Esophagus (tissue), 2 donors: ENCODE measurements around the gene BLNK. TPM values are rescaled to one million over a fixed set of nuclear protein-coding genes. Genes with fewer than 3 reads are reported as not detected.
A peak's percentile ranks its signal among the peaks of the same experiment; 100 is the strongest.
"Not testable (repeated sequence)": the region's sequence is repeated elsewhere in the genome, so short reads cannot be mapped to it uniquely, and the experiment has no call there.

Source experiments
- H3K27ac ChIP-seq, 2 donors: one replicate each; pipeline ENCODE4 v1.5.1; 2013; ENCODE audit warnings: low read depth in 2 of 2, mild to moderate bottlenecking in 2 of 2, inconsistent platforms in 1 of 2, low read length in 1 of 2, moderate library complexity in 1 of 2
- H3K27me3 ChIP-seq, 2 donors: one replicate each; pipeline ENCODE4 v1.6.1; 2013; ENCODE audit warnings: low read length in 2 of 2, control low read depth in 1 of 2, mild to moderate bottlenecking in 1 of 2; ENCODE audit not compliant: insufficient read depth in 2 of 2, control insufficient read depth in 1 of 2
- H3K36me3 ChIP-seq, 2 donors: one replicate each; pipeline ENCODE4 v1.6.1; 2013; ENCODE audit warnings: low read length in 1 of 2; ENCODE audit not compliant: control insufficient read depth in 2 of 2, insufficient read depth in 2 of 2
- H3K4me1 ChIP-seq, 2 donors: one replicate each; pipeline ENCODE4 v1.6.1; 2013; ENCODE audit warnings: low read length in 1 of 2; ENCODE audit not compliant: control insufficient read depth in 2 of 2, insufficient read depth in 2 of 2
- H3K4me3 ChIP-seq, 2 donors: one replicate each; pipeline ENCODE4 v1.5.1; 2013; ENCODE audit warnings: low read length in 2 of 2, mild to moderate bottlenecking in 2 of 2, low read depth in 1 of 2, moderate library complexity in 1 of 2
- H3K9me3 ChIP-seq, 2 donors: one replicate each; pipeline ENCODE4 v1.6.1; 2013; ENCODE audit warnings: mild to moderate bottlenecking in 2 of 2, low read depth in 1 of 2, low read length in 1 of 2, moderate library complexity in 1 of 2; ENCODE audit not compliant: control insufficient read depth in 2 of 2, insufficient read depth in 1 of 2
- WGBS, 2 donors: extraction: QIAGEN DNeasy Blood & Tissue Kit; methylation state at CpG; one replicate each; pipeline ENCODE4 v1.1.7; 2013; 5-methylcytosine and 5-hydroxymethylcytosine counted together
- polyA plus RNA-seq, 2 donors: library from polyadenylated mRNA; stranded (reverse); fragments of 200-250 nt; gene quantifications; one replicate each; pipeline ENCODE4 v1.2.3, GENCODE V29; 2013
- donor health status: healthy with polysubstance abuse.
- donor health status: Bipolar disorder and iron deficiency.

BLNK gene
- polyA plus RNA-seq, result 10 to 100 TPM; 46.8 to 51.1 TPM

GRCh38 chr10:96271016-96271815 is at the start of gene BLNK:
Gene BLNK (minus strand): TSS chr10:96271569. CDS start chr10:96271398, 171 bp downstream.
- H3K27ac ChIP-seq, result peak within 1 kb of the TSS; percentile 94 to 96
- no peaks in the 10 kb centered on the region for H3K27me3 ChIP-seq
- H3K4me1 ChIP-seq, result peaks cover 0 to 15% of the 10 kb centered on the region in 2 donors
- H3K9me3 ChIP-seq, result no peaks in the 10 kb centered on the region
- peak within 1 kb of the TSS; percentile 56 to 63 for H3K4me3 ChIP-seq
- H3K36me3 ChIP-seq, result peaks cover 0 to 4% of the 10 kb centered on the region in 2 donors
- WGBS, 2 donors, result 14 to 22% methylated on average over 6 of the region's 6 CpGs

GRCh38 chr10:96319754-96320474 is 48.5 kb upstream of the BLNK start:
- H3K4me1 ChIP-seq, result no peaks in the 10 kb centered on the region
- H3K9me3 ChIP-seq, result no peaks in the 10 kb centered on the region
- H3K27ac ChIP-seq, result no peak overlapping the region
- H3K36me3 ChIP-seq, result no peaks in the 10 kb centered on the region
- 44 to 47% methylated on average over 3 of the region's 3 CpGs for WGBS, 2 donors
- H3K27me3 ChIP-seq, result no peaks in the 10 kb centered on the region
- H3K4me3 ChIP-seq, result no peak overlapping the region

DNA sequence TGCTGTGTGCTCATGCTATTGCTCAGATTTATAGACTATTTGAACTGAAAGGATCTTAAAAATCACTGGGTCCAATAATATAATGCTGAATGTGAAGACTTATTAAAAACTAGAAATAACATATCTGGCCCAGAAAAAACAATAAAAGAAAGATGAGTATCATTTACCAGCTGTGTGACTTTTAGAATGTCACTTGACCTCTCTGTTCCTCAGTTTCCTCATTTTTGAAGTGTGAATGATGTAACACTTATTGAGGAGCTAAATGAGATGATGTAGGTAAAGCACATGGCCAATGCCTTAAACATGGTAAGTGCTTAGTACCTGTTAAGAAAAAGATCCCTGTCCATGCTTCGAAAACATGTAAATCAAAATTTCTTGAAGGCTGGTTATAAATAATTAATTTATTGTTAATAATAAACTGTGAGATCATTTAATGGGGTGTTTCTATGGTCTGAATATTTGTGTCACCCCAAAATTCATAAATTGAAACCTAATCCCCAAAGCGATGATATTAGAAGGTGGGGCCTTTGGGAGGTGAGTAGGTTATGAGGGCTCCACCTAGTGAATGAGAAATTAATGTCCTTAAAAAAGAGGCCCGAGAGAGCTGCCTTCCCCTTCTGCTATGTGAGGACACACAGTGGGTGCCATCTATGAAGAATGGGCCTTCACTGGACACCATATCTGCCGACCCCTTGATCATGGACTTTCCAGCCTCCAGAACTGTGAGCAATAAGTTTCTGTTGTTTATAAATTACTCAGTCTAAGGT is 45.9 kb upstream of the BLNK start:
- WGBS, 2 donors, result 78 to 79% methylated on average over 4 of the region's 4 CpGs
- Histone ChIP-seq H3K9me3 (no peaks in the 10 kb centered on the region), H3K4me3 (no peak overlapping the region), H3K27me3 (no peaks in the 10 kb centered on the region), H3K36me3 (no peaks in the 10 kb centered on the region), H3K27ac (no peak overlapping the region), H3K4me1 (no peaks in the 10 kb centered on the region)

DNA sequence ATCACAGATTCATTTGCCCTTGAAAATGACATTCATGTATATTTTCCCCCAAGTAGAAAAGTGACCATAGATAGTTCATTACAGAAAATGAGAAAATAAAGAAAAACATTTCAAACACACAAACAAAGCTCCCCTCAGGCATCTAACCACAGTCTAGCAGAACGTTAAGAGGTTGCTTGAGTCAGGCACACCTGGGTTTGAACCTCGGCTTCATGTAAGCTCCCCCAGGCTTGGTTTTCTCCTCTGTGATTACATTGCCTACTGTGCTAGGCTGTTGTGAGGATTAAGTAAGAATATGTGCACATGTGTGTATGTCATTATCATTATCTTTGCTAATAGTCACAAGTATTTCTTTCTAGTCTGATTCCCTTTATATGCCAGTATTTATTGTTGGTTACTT is 42.0 kb upstream of the BLNK start:
- no peaks in the 10 kb centered on the region for H3K9me3 ChIP-seq
- H3K4me1 ChIP-seq, result peaks cover 0 to 2% of the 10 kb centered on the region in 2 donors
- no peaks in the 10 kb centered on the region for H3K36me3 ChIP-seq
- H3K27ac ChIP-seq, result no peak overlapping the region
- no peaks in the 10 kb centered on the region for H3K27me3 ChIP-seq
- no peak overlapping the region for H3K4me3 ChIP-seq
- WGBS, 2 donors, result 54 to 61% methylated on average over 2 of the region's 2 CpGs

DNA sequence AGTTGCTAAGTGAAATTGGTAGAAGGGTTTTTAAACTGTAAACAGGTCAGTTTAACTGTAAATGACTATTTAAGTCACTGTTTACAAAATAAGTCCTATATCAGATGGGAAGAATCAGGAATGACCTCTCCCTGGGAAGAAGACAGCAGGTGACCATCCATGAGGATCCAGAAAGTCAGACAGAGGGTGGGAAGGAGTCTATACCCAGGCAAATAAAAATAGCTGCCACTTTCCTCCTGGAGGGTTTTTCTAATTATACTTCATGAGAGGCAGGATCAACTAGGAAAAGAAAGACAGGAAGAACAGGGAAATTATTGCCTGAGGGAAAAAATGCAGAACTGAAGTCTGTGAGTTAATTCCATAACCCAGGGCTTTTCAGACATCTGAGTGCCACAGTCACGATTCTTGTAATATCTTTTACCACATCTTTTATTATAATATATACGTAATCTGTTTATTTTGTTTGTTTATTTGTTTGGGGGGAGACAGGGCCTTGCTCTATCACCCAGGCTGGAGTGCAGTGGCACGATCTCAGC is 39.9 kb upstream of the BLNK start:
- Histone ChIP-seq H3K27me3 (no peaks in the 10 kb centered on the region), H3K27ac (no peak overlapping the region), H3K4me1 (peaks cover 0 to 2% of the 10 kb centered on the region in 2 donors), H3K36me3 (no peaks in the 10 kb centered on the region), H3K4me3 (no peak overlapping the region), H3K9me3 (no peaks in the 10 kb centered on the region)
- WGBS, 2 donors, result 61 to 72% methylated on average over 3 of the region's 3 CpGs

DNA sequence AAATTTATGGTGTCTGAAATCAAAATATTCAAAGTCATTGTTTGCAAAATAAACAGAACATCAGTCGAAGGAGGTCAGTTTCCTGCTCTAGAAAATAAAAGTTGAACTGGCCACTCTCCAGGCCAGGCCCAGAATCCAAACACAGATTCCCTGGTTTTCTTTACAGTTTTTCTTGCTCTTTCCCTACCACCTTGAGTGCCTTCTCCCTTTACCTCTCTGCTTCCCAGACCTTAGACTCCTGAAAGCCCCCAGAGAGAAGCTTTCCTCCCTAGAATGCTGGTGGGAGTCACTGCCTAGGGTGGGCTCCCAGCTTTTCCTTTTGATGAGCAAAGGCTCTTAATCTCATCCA is 38.9 kb upstream of the BLNK start:
- H3K27me3 ChIP-seq, result no peaks in the 10 kb centered on the region
- H3K27ac ChIP-seq, result no peak overlapping the region
- H3K36me3 ChIP-seq, result no peaks in the 10 kb centered on the region
- H3K9me3 ChIP-seq, result no peaks in the 10 kb centered on the region
- no peak overlapping the region for H3K4me3 ChIP-seq
- peaks cover 0 to 2% of the 10 kb centered on the region in 2 donors for H3K4me1 ChIP-seq
- 40 to 62% methylated on average over 1 of the region's 1 CpG for WGBS, 2 donors

DNA sequence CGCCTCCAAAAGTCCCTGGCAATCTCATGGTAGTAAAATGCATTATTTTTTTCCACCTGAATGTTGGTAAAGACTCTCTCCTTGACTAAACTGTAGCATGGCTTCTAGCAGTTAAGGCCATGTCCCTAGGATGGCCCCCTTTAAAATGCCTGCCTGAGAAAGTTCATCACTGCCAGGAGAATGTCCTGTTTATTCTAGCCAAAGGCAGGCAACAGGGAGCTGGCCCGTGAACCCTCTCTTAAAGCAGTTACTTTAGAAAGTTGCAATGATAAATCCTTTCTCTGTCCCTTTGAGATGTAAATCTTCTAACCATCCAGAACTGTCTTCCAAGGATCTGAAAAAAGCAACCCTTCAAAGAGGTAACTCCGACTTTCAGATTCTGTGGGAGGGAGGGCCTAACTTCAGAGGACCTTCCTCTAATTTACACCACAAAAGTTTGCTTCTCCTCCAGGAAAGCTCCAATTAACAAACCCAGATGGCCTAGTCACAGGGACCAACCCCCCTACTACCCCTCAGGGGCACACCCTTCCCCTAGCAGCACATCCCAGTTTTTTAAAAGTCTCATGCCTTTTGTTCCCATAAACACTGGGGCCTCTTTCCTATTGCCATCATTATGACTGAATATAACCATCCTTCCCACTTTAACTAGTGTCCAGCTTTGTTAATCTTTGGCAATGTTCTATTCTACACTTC is 38.4 kb upstream of the BLNK start:
- Histone ChIP-seq H3K4me3 (no peak overlapping the region), H3K27ac (no peak overlapping the region), H3K9me3 (no peaks in the 10 kb centered on the region), H3K4me1 (peaks cover 0 to 2% of the 10 kb centered on the region in 2 donors), H3K27me3 (no peaks in the 10 kb centered on the region), H3K36me3 (no peaks in the 10 kb centered on the region)
- WGBS, 2 donors, result 45 to 49% methylated on average over 3 of the region's 3 CpGs

DNA sequence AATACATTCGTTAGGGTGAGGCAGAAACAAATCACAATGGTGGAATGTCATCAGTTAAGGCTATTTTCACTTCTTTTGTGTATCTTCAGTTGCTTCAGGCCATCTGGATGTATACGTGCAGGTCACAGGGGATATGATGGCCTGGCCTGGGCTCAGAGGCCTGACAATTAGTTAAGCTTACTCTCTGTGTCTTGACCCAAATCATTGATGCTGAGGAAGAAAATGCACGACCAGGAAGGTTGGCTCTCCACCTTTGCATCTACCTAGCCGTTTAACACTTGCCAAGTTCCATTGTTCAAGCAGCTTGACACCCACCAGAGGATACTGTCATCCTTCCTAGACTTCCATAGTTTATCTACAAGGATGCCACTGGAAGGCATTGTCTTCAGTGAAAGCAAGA is 37.5 kb upstream of the BLNK start:
- H3K27ac ChIP-seq, H3K36me3 ChIP-seq, H3K4me1 ChIP-seq, H3K9me3 ChIP-seq, H3K27me3 ChIP-seq, H3K4me3 ChIP-seq: not testable (repeated sequence)
- WGBS, 2 donors, result 48 to 52% methylated on average over 4 of the region's 4 CpGs

DNA sequence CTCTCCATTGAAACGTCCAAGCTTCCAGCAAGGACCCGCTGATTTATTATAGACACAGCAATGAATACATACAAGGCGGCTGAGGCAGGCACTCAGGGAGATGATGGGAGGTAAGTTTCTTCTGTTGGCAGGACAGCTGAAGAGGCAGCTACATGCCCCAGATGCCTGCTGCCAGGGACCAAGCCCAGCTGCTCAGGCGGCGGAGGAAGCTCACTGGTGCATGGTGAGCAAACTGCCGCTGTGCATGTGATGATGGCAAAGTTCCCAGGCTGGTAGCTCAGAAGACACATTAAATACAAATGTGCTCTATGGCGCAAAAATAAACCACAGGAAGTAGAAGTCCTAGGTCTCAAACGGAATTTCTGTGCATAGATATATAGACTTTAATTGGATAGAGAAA is 35.1 kb upstream of the BLNK start:
- H3K27me3 ChIP-seq, result no peaks in the 10 kb centered on the region
- H3K4me1 ChIP-seq, result peaks cover 0 to 2% of the 10 kb centered on the region in 2 donors
- no peaks in the 10 kb centered on the region for H3K9me3 ChIP-seq
- H3K4me3 ChIP-seq, result no peak overlapping the region
- no peaks in the 10 kb centered on the region for H3K36me3 ChIP-seq
- H3K27ac ChIP-seq, result no peak overlapping the region
- WGBS, 2 donors, result 40 to 54% methylated on average over 8 of the region's 8 CpGs
